NT2/D1 (cell line): ENCODE data around the gene IL20RA.

Experiments used
- YY1 ChIP-seq: IDR thresholded peaks from 2 replicates; pipeline ENCODE4 v1.6.1; 2011; ENCODE audit not compliant: insufficient read length, insufficient read depth
- ZNF274 ChIP-seq: IDR thresholded peaks from 2 replicates; pipeline ENCODE4 v1.6.1; 2011; ENCODE audit warnings: mild to moderate bottlenecking, low read depth, low read length

- TF ChIP-seq YY1 (no peak), ZNF274 (no peak)
Observed at GRCh38 chr6:137070303-137070702, 25.5 kb upstream of the IL20RA start.
